Gastroesophageal sphincter (tissue), 4 donors: Measurements from ENCODE around the gene RABL3. TPM values are rescaled to one million over a fixed set of nuclear protein-coding genes. Genes with fewer than 3 reads are reported as not detected.
"Not testable (repeated sequence)": the region's sequence is repeated elsewhere in the genome, so short reads cannot be mapped to it uniquely, and the experiment has no call there.

ENCODE experiments used
- ATAC-seq: fragments of 150-250 bp; one replicate; pipeline ENCODE4 v1.9.1; 2016; ENCODE audit warnings: mild to moderate bottlenecking, moderate library complexity
- H3K27ac ChIP-seq, 4 donors: fragments of 200-600 bp; sonication (generic) in 3 of 4; 1 replicate in 3 of 4; 2 replicates in 1 of 4; pipeline ENCODE4 v1.5.1; 2016 to 2019
- H3K27me3 ChIP-seq: fragments of 200-600 bp; sonication (generic); one replicate; pipeline ENCODE4 v1.5.1; 2019
- H3K36me3 ChIP-seq, 2 donors: fragments of 200-600 bp; sonication (generic); one replicate each; pipeline ENCODE4 v1.5.1; 2019; ENCODE audit warnings: control low read depth in 1 of 2
- H3K4me1 ChIP-seq, 3 donors: fragments of 200-600 bp; sonication (generic); 1 replicate in 2 of 3; 2 replicates in 1 of 3; pipeline ENCODE4 v1.5.1; 2016 to 2019; ENCODE audit warnings: control low read depth in 2 of 3
- H3K4me3 ChIP-seq, 2 donors: fragments of 200-600 bp; sonication (generic); one replicate each; pipeline ENCODE4 v1.5.1; 2019; ENCODE audit warnings: mild to moderate bottlenecking in 1 of 2, moderate library complexity in 1 of 2
- H3K9me3 ChIP-seq, 3 donors: fragments of 200-600 bp; sonication (generic); one replicate each; pipeline ENCODE4 v1.5.1; 2017 to 2019; ENCODE audit warnings: control low read depth in 2 of 3
- CTCF ChIP-seq, 4 experiments: fragments of 200-600 bp in 2 of 4; fragments of 450-650 bp in 2 of 4; sonication (generic) in 1 of 4; IDR thresholded peaks; one replicate each; pipeline ENCODE4 v1.5.1; 2017 to 2019; ENCODE audit warnings: antibody characterized with exemption in 4 of 4, mild to moderate bottlenecking in 2 of 4, moderate library complexity in 2 of 4
- EP300 ChIP-seq: sonication (generic); formaldehyde crosslinking; IDR thresholded peaks from one replicate; pipeline ENCODE4 v1.6.1; 2017; ENCODE audit warnings: antibody characterized with exemption, mild to moderate bottlenecking
- POLR2A ChIP-seq, 2 donors: fragments of 450-650 bp; IDR thresholded peaks; one replicate each; pipeline ENCODE4 v1.6.1; 2017; ENCODE audit warnings: antibody characterized with exemption in 2 of 2, mild to moderate bottlenecking in 2 of 2, moderate library complexity in 1 of 2
- POLR2AphosphoS5 ChIP-seq: sonication (generic); formaldehyde crosslinking; IDR thresholded peaks from one replicate; pipeline ENCODE4 v1.6.1; 2017; ENCODE audit warnings: antibody characterized with exemption
- WGBS, 2 donors: methylation state at CpG; one replicate each; pipeline ENCODE4 v1.1.5; 2018; ENCODE audit warnings: low coverage in 1 of 2; 5-methylcytosine and 5-hydroxymethylcytosine counted together
- total RNA-seq, 4 donors: library from RNA; depleted of rRNA; stranded (reverse); fragments of >200 nt; gene quantifications; one replicate each; pipeline ENCODE4 v1.1.0, GENCODE V29; 2016

RABL3 gene
- 10 to 100 TPM; 16.3 to 29.2 (median 20.1) TPM for total RNA-seq

GRCh38 chr3:120742198-120742848 lies at the start of gene RABL3, which contains the start of gene GTF2E1:
Gene RABL3 (minus strand): TSS chr3:120742516. CDS start chr3:120742507, 9 bp downstream.
Gene GTF2E1 (plus strand): TSS chr3:120742744. CDS start chr3:120750553, 7,809 bp downstream.
- ATAC-seq = peak; percentile 100
- 0% methylated on average over 3 to 18 of the region's 39 CpGs for WGBS, 2 donors
- peak within 1 kb of the TSS; percentile 66 to 80 for H3K4me3 ChIP-seq

GRCh38 chr3:120791913-120792312 lies 49.6 kb upstream of the RABL3 start:
- TF ChIP-seq POLR2A (IDR thresholded peaks at IDR 0.05) (no peak), POLR2AphosphoS5 (no peak), EP300 (no peak), CTCF (IDR thresholded peaks at IDR 0.05) (no peak)
- no peaks in the 10 kb centered on the region for H3K36me3 ChIP-seq
- H3K4me3 ChIP-seq = no peak overlapping the region
- WGBS, 2 donors = 38 to 75% methylated on average over 1 of the region's 1 CpG
- no peak for ATAC-seq
- no peak overlapping the region for H3K27ac ChIP-seq
- no peaks in the 10 kb centered on the region for H3K27me3 ChIP-seq
- no peaks in the 10 kb centered on the region for H3K9me3 ChIP-seq
- peaks cover 0 to 11% (median 3%) of the 10 kb centered on the region in 3 donors for H3K4me1 ChIP-seq

More at GRCh38 chr3:120742198-120742848, at the start of gene RABL3, which contains the start of gene GTF2E1:
- Histone ChIP-seq H3K36me3 (peaks cover 0 to 12% of the 10 kb centered on the region in 2 donors), H3K9me3 (no peaks in the 10 kb centered on the region), H3K27me3 (no peaks in the 10 kb centered on the region), H3K4me1 (peaks cover 3 to 25% (median 8%) of the 10 kb centered on the region in 3 donors), H3K27ac (peak within 1 kb of the TSS; percentile 92 to 98 (median 96))
- TF ChIP-seq POLR2A (IDR thresholded peaks at IDR 0.05) (peak; percentile 46 to 47), EP300 (no peak), POLR2AphosphoS5 (peak; percentile 78)

- Histone ChIP-seq H3K27me3 (no peaks in the 10 kb centered on the region), H3K4me3 (no peak overlapping the region), H3K4me1 (peaks cover 5 to 20% (median 8%) of the 10 kb centered on the region in 3 donors), H3K36me3 (no peaks in the 10 kb centered on the region), H3K9me3 (no peaks in the 10 kb centered on the region), H3K27ac (no peak overlapping the region)
- TF ChIP-seq POLR2A (IDR thresholded peaks at IDR 0.05) = no peak
- 67 to 95% methylated on average over 1 of the region's 1 CpG for WGBS, 2 donors
- ATAC-seq = no peak
Observed at GRCh38 chr3:120791010-120791409, 48.7 kb upstream of the RABL3 start.

- H3K4me1 ChIP-seq = peaks cover 5 to 26% (median 8%) of the 10 kb centered on the region in 3 donors
- peak overlapping the region in 3 of 4 donors; percentile 44 to 76 (median 58) for H3K27ac ChIP-seq
- H3K4me3 ChIP-seq, H3K9me3 ChIP-seq, H3K27me3 ChIP-seq, ATAC-seq: not testable (repeated sequence)
- H3K36me3 ChIP-seq = peaks cover 0 to 14% of the 10 kb centered on the region in 2 donors
- WGBS, 2 donors = 13 to 35% methylated on average over 3 to 4 of the region's 5 CpGs
Observed at GRCh38 chr3:120785832-120786231, 43.5 kb upstream of the RABL3 start.

- Histone ChIP-seq H3K9me3 (no peaks in the 10 kb centered on the region), H3K4me3 (no peak overlapping the region), H3K27ac (no peak overlapping the region), H3K27me3 (no peaks in the 10 kb centered on the region), H3K36me3 (peaks cover 0 to 29% of the 10 kb centered on the region in 2 donors), H3K4me1 (peaks cover 0 to 20% (median 0%) of the 10 kb centered on the region in 3 donors)
- ATAC-seq = no peak
- TF ChIP-seq CTCF (IDR thresholded peaks at IDR 0.05) = no peak
- no peak for TF ChIP-seq POLR2A (IDR thresholded peaks at IDR 0.05)
- TF ChIP-seq POLR2AphosphoS5 = no peak
- TF ChIP-seq EP300 = no peak
- WGBS, 2 donors = 74 to 77% methylated on average over 7 to 9 of the region's 13 CpGs
Observed at GRCh38 chr3:120780977-120781376, 38.7 kb upstream of the RABL3 start.

- ATAC-seq = no peak
- Histone ChIP-seq H3K9me3 (no peaks in the 10 kb centered on the region), H3K27me3 (no peaks in the 10 kb centered on the region), H3K4me3 (no peak overlapping the region), H3K27ac (peak overlapping the region in 1 of 4 donors; percentile 62), H3K4me1 (peaks cover 0 to 14% (median 0%) of the 10 kb centered on the region in 3 donors), H3K36me3 (peaks cover 0 to 29% of the 10 kb centered on the region in 2 donors)
- TF ChIP-seq POLR2AphosphoS5 (no peak), EP300 (no peak), POLR2A (IDR thresholded peaks at IDR 0.05) (no peak), CTCF (IDR thresholded peaks at IDR 0.05) (no peak)
- WGBS, 2 donors = 84 to 88% methylated on average over 3 of the region's 3 CpGs
Observed at GRCh38 chr3:120778776-120779175, 36.5 kb upstream of the RABL3 start.
